RPMI8226 (cell line): Measurements from ENCODE around the gene RTF2.
A peak's percentile ranks its signal among the peaks of the same experiment; 100 is the strongest.

ENCODE experiments used
- DNase-seq: peaks from one replicate; pipeline ENCODE4 v3.0.0-alpha.2; 2015

Gene RTF2

DNA sequence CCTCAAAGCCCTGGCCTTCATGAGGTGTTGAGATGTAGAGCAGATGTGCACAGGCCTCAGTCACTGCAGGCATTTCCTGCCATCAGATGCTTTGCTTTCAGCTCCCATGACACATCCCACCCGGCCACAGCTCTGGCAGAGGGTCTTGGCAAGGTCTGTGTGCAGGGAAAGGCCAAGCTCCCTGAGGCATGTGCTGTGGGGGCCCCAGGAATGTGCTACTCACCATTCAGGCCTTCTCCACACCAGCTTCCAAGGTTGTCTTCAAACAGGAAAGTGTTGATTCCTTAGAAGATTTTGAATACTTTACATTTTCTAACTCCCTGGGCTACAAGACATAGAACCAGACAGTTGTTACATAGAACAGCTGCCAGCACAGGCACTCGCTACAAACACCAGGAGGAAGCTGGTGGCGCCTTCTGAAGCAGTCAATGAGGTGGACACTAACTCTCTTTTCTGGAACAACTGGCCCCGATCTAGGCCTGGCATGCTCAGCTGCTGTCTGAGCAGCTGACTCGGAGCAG is 28.6 kb upstream of the RTF2 start:
- DNase-seq = no peak

DNA sequence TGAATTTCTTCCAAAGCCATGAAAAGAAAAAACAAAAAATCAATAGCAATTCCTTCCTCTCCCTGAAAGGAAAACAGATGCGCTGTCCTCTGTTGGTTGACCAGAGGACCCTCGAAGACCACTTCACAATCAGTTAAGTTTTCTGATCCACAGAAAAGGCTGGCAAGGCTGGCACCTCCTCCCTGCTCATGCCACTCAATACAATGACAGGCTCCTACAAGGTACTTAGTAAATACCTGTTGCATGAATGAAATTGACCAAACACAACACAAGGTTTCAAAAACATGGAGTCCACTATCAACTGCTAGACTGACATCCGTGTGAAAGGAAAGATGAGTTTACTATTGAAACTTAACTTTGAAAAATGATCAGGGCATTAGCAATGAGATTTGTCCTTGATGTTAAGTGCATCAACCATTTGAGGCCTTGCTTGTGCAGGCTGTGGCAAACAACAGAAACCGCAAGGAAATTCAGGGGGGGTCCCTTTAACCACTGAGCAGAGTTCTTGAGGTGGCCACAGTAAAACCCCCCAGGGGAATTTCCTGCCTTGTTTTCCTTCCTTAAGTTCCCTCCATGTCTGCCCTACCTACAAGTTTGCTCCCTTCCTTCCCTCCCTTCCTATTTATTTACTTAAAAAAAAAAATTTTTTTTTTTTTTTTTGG is 27.9 kb upstream of the RTF2 start:
- DNase-seq = no peak

DNA sequence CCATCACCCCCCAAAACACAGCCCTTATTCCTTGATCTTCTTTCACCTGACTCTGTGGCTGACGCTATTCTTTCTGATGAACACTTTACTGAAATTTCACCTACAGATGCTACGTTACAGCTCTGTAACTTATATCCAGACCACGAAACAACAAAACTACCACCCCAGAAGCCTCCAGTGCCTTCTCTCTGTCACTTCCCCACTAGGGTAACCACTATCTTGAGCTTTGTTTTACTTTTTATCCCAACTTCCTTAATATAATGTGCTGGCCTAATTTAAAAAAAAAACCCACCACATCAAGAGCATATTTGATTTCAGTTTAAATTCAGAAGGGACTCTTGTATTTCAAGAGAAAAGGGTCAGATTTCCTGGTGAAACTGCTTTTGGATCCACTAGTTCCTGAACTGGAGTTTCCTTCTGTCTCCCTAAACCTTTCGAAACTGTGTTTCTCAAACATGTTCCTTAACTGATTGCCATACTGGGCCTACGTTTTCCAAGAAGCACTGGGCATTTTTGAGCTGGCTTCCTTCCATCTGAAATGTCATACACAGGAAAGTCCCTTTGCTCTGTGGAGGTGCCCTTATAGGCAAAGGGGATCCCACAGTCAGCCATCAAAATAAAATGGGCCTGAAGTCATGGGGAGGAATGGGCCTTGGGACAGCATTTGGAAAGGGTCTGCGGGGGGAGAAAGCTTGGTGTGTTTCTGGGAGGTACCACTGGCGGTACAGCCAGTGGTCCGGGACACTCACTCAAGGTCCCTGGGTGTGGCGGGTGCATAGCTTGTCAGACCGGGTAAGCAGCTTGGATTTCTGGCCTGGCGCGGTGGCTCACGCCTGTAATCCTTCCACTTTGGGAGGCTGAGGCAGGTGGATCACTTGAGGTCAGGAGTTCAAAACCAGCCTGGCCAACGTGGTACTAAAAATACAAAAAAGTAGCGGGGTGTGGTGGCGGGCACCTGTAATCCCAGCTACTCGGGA is 25.8 kb upstream of the RTF2 start:
- no peak for DNase-seq

DNA sequence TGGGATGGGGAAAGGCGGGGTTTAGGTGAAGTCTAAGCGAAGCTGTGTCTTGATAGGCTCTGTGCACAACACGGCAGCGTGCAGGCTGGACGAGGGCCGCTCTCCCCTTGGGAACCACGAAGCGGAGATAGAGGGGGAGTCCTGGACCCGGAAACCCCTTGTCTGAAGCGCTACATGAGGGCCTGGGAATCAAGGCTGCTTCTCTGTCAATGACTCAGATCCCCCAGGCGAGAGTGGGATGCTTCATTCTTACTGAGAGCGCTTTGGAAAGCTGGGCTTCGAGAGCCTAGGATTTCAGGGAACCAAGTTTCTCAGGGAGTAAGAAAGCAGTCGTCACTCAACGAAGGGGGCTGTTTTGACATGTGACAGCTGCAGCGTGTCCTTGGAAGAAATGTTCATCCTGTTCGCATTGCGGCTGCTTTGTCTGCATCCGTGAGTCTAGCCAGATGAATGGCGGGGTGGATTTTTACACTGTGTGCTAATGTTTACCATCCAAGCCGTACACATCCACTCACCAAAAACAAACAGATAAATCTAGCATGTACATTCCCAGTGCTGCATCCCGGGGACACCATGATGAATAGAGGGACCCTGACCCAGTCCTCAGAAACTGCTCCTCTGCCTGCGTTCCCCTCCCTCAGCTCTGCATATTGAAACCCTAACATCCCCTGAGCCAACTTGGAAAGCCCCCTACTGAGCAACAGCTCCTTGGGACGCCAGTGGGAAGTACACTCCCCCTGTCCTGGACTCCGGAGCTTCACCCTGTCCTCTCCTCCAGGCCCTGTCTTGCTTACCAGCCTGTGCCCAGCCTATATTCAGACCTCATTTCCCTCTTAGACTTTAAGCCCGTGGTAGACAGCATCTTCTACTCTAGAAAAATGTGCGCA is 24.5 kb upstream of the RTF2 start:
- DNase-seq = no peak

DNA sequence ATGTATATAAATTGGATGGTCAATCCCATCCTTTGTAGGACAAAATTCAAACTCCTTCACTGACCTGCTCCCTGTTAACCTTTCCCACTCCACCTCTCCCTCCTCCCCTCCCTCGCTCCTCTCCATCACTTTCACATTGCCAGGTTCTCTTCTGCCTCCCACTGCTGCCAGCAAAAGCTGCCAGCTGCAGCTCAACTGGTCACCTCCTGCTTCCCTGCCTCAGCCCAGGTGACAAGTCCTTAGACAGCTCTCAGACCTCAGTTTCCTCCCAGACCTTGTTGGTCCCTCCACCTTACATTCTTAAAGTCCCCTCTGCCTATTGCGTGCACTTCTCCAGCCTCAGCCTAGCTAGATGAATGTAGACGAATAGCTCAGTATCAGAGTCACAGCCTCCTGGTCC is 23.3 kb upstream of the RTF2 start:
- no peak for DNase-seq

DNA sequence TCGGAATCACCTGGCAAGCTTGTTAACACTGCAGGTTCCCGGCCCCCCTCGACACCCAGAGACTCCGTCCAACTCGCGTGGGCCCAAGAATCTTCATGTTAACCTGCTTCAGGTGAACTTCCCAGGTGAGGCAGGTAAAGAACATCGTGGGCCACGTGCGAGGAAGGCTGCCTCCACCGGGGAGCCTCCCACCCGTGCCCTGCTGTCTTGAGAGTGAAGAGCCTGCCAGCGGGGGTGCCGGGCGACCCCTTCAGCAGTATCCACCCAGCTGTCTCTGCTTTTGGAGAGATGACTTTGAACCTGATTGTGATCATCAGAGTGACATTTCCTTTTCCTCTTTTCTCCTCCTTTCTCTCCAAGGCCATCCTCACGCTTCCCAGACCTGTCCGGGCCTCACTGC is 22.9 kb upstream of the RTF2 start:
- no peak for DNase-seq

DNA sequence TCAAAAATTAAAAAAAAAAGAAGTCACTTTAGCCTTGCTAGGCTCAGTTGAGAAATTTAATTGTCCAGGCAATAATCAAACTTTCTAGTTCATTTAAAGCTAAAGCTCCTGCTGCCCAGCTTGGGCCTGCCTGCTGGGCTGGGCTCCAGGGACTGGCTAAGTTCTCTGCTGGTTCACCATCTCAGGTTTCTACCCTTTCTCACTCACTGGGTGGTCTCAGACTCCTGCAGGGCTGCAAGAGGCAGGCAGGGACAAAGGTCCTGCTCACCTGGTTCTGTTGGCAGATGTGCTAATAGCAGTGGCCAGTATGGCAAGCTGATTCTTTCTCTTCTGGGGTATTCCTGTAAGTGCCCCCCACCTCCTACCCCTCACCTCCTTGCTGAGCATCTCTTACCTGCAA is 21.2 kb upstream of the RTF2 start:
- no peak for DNase-seq

DNA sequence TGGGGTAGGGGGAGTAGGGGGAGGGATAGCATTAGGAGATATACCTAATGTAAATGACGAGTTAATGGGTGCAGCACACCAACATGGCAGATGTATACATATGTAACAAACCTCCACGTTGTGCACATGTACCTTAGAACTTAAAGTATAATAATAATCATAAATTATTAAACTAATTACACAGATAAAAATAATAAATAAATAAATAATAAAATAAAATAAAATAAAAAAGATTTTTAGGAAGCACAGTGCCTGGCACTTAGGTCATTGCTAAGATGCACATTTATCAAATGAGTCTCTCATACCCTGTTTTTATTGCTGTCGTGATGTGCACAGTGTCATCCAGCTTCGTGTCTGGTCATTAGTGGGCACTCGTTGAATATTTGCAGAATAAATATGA is 19.0 kb upstream of the RTF2 start:
- DNase-seq = no peak

DNA sequence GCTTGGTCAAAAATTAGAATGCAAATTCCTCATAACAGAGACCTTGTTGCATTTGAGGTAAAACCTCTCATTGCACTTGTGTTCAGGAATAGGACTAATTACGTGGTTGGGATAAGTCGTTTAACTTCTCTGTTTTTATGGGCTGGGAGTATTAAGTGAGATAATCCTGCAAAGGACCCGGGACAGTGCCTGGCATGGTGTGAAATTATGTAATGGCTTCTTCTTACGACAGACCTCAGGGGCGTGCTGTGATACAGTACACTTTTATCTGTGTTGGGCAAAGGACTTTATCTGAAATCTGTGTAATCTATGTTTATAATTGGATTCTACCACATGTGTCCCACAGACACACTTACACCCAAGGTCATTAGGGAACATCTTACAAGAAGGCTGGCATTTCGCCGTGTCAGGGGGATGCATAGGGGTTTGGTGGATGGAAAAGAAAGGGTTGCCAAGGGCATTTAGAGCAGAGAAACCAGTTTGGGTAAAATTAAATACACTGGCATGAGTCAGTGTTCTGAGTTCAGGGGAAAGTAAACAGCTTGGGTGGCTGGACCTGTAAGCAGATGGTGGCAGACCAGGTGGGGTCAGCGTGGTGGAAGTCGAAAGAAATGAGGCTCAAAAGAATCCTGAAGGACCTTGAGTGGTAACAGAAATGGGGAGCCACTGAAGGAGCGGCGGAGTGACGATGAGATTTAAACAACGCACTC is 17.2 kb upstream of the RTF2 start:
- no peak for DNase-seq

DNA sequence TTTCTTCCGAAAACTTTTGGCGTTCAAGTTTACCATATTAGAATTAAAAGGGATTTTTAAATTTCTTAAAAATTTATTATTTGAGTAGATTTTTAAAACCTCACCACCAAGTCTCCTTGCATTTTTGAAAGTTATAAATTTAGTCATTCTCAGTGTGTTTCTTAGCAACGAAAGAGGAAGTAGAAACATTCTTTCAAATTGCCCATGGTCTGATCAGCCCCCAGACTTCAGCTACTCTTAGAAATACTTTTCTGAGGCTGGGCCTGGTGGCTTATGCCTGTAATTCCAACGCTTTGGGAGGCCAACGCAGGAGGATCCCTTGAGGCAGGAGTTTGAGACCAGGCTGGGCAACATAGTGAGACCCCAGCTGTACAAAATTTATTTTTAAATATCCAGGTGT is 15.1 kb upstream of the RTF2 start:
- DNase-seq = peak; percentile 8

DNA sequence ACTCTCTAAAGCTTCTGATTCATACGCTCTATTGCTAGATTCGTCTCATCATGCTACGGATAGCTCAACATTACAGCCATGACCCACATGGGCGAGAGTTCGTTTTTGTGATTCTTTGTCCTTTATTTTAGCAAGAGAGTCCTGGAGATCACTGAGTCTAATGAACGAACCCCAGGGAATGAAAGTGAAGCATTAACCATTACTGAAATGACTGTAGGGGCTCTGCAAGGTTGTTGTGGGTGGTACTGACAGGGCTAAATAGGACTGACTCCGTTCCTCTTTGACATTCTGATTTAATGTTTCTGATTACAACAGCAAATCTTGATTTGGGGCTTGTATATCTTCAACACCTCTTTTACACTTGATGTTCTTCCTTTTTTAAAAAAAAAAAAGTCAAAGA is 13.7 kb upstream of the RTF2 start:
- DNase-seq = no peak

DNA sequence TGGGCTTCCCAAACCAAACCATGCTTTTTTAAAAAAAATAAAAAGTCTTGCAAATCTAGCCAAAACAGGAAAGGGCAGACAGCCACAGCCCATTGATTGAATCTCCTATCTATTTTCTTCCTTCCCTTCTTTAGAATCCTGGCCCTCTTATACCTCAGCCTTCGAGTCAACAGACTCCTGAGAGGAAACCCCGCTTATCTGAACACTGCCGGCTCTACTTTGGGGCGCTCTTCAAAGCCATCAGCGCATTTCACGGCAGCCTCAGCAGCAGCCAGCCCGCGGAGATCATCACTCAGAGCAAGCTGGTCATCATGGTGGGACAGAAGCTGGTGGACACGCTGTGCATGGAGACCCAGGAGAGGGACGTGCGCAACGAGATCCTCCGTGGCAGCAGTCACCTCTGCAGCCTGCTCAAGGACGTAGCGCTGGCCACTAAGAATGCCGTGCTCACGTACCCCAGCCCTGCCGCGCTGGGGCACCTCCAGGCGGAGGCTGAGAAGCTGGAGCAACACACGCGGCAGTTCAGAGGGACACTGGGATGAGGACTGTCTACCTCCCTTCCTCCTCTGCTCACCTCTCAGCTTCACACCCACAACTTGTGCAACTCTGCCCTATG is 10.1 kb upstream of the RTF2 start:
- DNase-seq = no peak

DNA sequence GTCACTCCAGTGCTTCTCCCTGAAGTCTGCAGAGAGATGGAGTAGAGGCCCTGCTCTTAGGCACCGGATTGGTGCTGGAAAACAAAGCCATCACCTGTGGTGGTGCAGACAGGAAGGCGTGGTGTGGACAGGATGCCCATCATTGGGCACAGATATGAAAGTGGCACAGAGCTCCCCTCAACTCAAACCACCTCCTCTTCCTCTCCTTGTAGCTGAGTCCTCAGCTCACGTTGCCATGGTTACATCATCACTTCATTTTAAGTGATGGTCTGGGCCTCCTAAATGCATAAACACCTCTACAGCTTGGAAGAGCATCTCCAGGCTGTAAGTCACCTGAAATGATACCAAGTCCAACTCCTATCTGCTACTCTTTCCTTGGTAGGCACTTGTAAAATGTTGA is 8.0 kb upstream of the RTF2 start:
- no peak for DNase-seq

DNA sequence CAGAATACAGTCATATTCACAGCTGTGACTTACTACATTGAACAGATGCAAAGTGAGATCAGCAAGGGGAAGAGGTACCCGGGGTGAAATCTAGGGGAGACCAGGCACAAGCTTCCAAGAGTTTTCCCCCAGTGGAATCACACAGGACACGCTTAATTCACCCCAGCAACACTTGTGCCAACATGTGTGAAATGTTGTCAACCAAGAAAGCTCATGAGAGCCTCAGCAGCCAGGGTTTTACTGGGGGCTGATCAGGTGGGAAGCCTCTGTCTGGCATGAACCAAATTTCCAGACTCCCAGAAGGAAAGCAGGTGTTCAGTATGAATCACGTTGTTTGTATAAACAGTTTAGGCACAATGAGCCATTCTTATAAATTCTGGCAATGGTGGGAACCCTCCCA is 6.9 kb upstream of the RTF2 start:
- DNase-seq = no peak

DNA sequence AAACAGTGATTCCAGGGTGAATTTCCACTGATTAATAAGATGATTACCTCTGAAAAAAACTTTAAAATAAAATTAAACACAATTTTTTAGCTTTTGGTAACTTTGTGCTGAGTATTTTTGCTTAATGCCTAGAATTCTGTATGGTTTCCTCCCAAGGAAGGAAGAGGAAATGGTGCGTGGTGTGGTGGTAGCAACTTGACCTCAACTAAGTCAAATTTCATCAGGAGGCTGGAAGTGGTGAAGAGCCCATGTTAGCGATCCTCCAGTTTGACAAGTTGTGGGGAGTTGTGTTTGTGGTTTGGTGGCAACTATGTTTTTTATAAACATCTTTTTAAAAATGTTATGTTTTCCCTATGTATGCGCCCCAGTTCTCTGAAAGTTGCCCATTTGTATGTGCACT is 5.0 kb upstream of the RTF2 start:
- DNase-seq = no peak

DNA sequence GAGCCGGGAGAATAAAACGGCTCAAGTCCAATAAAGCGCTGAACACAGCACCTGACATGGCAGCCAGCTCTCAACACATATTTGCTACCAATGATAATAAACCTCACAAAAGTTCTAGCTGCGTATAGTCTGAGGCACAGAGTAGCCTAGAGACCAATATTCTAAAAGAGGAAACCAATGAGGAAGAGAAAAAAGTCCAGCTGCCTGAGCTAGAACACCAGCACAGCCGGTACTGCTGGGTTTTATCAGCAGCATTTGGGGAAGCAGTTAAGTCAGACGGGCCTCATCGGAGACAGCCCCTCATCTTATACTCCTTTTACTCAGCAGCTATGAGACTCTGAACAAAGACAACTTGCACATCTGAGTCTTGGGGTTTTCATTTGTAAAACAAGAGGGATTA is 2.4 kb upstream of the RTF2 start:
- peak; percentile 13 for DNase-seq

DNA sequence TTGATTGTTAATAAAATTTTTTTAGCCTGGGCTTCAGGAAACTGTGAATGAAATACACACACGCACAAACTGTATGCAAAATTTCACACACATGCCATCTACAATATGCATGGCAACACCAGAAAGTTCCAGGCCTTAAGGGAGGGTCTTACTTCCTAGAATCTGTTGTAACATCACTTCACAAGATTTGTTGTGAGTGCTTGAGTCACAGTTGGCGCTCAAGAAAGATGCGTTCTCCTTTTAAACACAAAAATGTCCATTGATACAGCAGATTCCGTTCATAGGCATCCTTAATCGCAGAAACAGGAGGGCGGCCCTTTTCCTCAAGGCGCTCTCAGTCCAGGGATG is 485 bp upstream of the RTF2 start:
- no peak for DNase-seq

DNA sequence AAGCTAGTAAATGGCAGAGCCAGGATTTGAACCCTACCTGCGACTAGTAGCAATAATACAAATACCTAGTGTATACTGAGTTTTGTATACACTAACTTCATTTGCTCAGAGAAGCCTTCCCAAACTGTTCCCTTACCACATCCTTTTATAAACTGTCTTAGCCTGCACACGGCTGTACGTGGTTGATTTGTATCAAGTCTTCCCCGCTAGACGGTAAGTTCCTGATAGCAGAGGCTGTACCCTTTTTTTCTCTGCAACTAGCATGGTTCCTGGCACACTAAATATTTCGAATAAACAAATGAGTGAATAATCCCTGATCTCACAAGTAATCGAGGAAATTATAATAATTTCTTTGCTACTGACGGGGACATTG is 636 bp downstream of the RTF2 start:
- no peak for DNase-seq

DNA sequence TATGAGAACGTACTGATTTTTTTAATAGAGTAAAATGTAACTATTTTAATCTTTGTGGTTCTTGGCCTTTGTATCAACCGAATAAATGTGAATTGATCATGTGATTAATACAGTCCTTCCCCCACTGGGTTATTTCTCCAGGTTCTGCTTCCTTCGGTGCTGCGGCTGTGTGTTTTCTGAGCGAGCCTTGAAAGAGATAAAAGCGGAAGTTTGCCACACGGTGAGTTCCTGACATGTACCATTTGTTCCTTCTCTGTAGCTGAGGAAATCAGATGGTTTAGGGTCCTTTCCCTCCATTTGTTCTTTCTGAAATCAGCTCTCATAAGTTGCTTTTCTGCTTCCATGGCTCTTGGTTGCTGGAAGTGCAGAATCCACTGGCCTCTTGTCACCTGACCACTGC is 15.5 kb downstream of the RTF2 start:
- DNase-seq = no peak

DNA sequence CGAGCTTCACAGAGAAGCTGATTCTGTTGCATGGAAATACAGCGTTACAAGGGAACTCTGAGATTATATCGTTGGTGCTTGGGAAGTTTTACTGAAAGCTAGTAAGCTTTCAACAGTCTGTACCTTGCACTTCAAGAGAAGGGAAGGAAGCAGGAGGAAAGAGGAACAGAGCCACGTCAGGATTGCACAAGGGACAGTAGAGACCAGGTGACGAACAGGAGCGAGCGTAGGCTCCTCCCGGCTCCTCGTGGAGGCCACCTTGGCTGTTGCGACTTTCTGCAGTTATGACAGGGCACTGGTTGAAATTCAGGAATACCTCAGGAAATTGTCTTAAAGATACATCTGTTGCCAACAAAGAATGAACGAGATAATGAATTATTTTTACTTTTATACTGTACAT is 18.8 kb downstream of the RTF2 start:
- DNase-seq = no peak

DNA sequence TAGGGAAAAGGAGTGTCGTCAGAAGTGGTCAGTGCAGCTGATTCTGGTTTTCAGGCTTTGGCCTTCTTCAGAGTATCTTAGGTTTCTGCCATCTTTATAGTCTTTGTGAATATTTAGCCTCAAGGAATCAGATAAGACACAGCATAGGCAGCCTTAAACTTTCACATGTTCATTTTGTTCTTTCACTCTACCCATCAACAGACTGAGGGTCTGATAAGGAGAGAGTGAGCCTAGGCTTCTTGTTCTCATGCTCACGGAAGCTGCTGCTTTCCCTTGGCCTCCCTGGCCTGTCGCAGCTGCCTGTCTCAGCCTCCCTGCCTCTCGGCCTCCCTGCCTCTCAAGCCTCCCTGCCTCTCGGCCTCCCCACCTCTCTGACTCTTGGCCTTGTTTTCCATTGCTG is 20.1 kb downstream of the RTF2 start:
- DNase-seq = no peak

DNA sequence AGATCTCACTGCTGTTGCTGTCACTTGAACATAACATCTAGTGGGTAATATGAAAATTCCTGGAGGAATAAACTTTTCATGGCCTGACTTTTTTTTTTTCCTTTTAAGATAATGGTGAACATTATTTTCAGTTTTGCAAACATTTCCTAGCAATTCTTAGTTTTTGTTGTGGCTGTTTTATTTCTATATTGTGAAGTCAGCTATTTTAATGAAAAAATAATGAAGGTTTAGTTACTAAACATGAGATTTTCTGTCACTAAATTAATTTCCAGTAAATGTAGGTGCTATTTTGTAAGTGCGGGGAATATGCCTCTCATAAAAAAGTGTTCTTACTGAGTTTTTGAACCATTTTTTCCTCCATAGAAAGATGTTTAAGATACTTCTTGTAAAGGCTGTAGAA is 32.7 kb downstream of the RTF2 start:
- no peak for DNase-seq
